H9 (cell line): Measurements from ENCODE around the gene LRRC27. TPM values are rescaled to one million over a fixed set of nuclear protein-coding genes. Genes with fewer than 3 reads are reported as not detected.

ENCODE experiments used
- DNase-seq: peaks from one replicate; pipeline ENCODE4 v3.0.0-alpha.2; 2017
- H2AFZ ChIP-seq: one replicate; pipeline ENCODE4 v1.6.1; 2013; ENCODE audit warnings: mild to moderate bottlenecking, low read length, control low read depth, moderate library complexity
- H2AK5ac ChIP-seq: 2 replicates; pipeline ENCODE4 v1.6.1; 2013; ENCODE audit warnings: low read length, control low read depth, mixed read lengths; ENCODE audit not compliant: insufficient read length
- H2BK120ac ChIP-seq: one replicate; pipeline ENCODE4 v1.6.1; 2013; ENCODE audit warnings: low read depth, mild to moderate bottlenecking, low read length, control low read depth, inconsistent platforms; ENCODE audit not compliant: poor library complexity, severe bottlenecking
- H2BK12ac ChIP-seq: 2 replicates; pipeline ENCODE4 v1.6.1; 2013; ENCODE audit warnings: low read length, control low read depth, mixed read lengths, low read depth; ENCODE audit not compliant: insufficient read length
- H2BK15ac ChIP-seq: 2 replicates; pipeline ENCODE4 v1.6.1; 2013; ENCODE audit warnings: low read depth, low read length, control low read depth
- H2BK20ac ChIP-seq: one replicate; pipeline ENCODE4 v1.6.1; 2013; ENCODE audit warnings: low read depth, mild to moderate bottlenecking, low read length, control low read depth, inconsistent platforms; ENCODE audit not compliant: poor library complexity, severe bottlenecking
- H2BK5ac ChIP-seq: 2 replicates; pipeline ENCODE4 v1.6.1; 2013; ENCODE audit warnings: low read length, control low read depth, mixed read lengths; ENCODE audit not compliant: insufficient read length
- H3K14ac ChIP-seq: 2 replicates; pipeline ENCODE4 v1.6.1; 2013; ENCODE audit warnings: low read length, control low read depth; ENCODE audit not compliant: insufficient read depth
- H3K18ac ChIP-seq: 2 replicates; pipeline ENCODE4 v1.6.1; 2013; ENCODE audit warnings: low read depth, mild to moderate bottlenecking, mixed read lengths, low read length, control low read depth; ENCODE audit not compliant: insufficient read length
- H3K23ac ChIP-seq: 2 replicates; pipeline ENCODE4 v1.6.1; 2013; ENCODE audit warnings: low read length, control low read depth, mixed read lengths, low read depth; ENCODE audit not compliant: insufficient read length
- H3K23me2 ChIP-seq: 2 replicates; pipeline ENCODE4 v1.6.1; 2013; ENCODE audit warnings: low read depth, mild to moderate bottlenecking, mixed read lengths, low read length, control low read depth; ENCODE audit not compliant: insufficient read length, poor library complexity, severe bottlenecking
- H3K27ac ChIP-seq: 2 replicates; pipeline ENCODE4 v1.5.1; 2013; ENCODE audit warnings: low read length, control low read depth, mixed read lengths, low read depth; ENCODE audit not compliant: insufficient read length
- H3K27me3 ChIP-seq: 2 replicates; pipeline ENCODE4 v1.6.1; 2013; ENCODE audit warnings: low read length, control low read depth, inconsistent platforms; ENCODE audit not compliant: insufficient read depth
- H3K4ac ChIP-seq: 2 replicates; pipeline ENCODE4 v1.6.1; 2013; ENCODE audit warnings: low read depth, mild to moderate bottlenecking, control low read depth, inconsistent platforms, low read length, moderate library complexity
- H3K4me1 ChIP-seq: 2 replicates; pipeline ENCODE4 v1.6.1; 2013; ENCODE audit warnings: low read length, control low read depth, inconsistent platforms; ENCODE audit not compliant: insufficient read depth
- H3K4me2 ChIP-seq: 2 replicates; pipeline ENCODE4 v1.6.1; 2013; ENCODE audit warnings: low read length, control low read depth, mixed read lengths; ENCODE audit not compliant: insufficient read length, insufficient read depth
- H3K56ac ChIP-seq: 2 replicates; pipeline ENCODE4 v1.6.1; 2013; ENCODE audit warnings: low read depth, mild to moderate bottlenecking, mixed read lengths, low read length, control low read depth; ENCODE audit not compliant: insufficient read length
- H3K79me1 ChIP-seq: 2 replicates; pipeline ENCODE4 v1.6.1; 2013; ENCODE audit warnings: low read depth, mild to moderate bottlenecking, moderate library complexity, low read length, control low read depth, inconsistent platforms; ENCODE audit not compliant: insufficient read depth, poor library complexity, severe bottlenecking
- H3K79me2 ChIP-seq: 2 replicates; pipeline ENCODE4 v1.6.1; 2013; ENCODE audit warnings: low read length, control low read depth, inconsistent platforms; ENCODE audit not compliant: insufficient read depth
- H3K9ac ChIP-seq: 2 replicates; pipeline ENCODE4 v1.6.1; 2013; ENCODE audit warnings: low read length, control low read depth, mixed read lengths; ENCODE audit not compliant: insufficient read length; ENCODE audit errors: extremely low read depth
- H3K9me3 ChIP-seq: one replicate; pipeline ENCODE4 v1.6.1; 2013; ENCODE audit warnings: low read depth, low read length, inconsistent platforms; ENCODE audit not compliant: control insufficient read depth
- H3T11ph ChIP-seq: one replicate; pipeline ENCODE4 v1.6.1; 2013; ENCODE audit warnings: mild to moderate bottlenecking, low read length, control low read depth, inconsistent platforms
- H4K20me1 ChIP-seq: one replicate; pipeline ENCODE4 v1.6.1; 2013; ENCODE audit not compliant: control insufficient read depth, insufficient read length, insufficient read depth
- H4K5ac ChIP-seq: 2 replicates; pipeline ENCODE4 v1.6.1; 2013; ENCODE audit warnings: low read depth, mild to moderate bottlenecking, mixed read lengths, low read length, control low read depth; ENCODE audit not compliant: insufficient read length
- H4K8ac ChIP-seq: replicated peaks from 2 replicates; pipeline ENCODE4 v1.6.1; 2013; ENCODE audit warnings: low read length, control low read depth, mixed read lengths, low read depth; ENCODE audit not compliant: insufficient read length
- H4K91ac ChIP-seq: 2 replicates; pipeline ENCODE4 v1.6.1; 2013; ENCODE audit warnings: low read depth, mild to moderate bottlenecking, moderate library complexity, mixed read lengths, low read length, control low read depth; ENCODE audit not compliant: insufficient read length
- H3K27ac Mint-ChIP-seq, 3 experiments: 2 replicates in 2 of 3; 3 replicates in 1 of 3; pipeline ENCODE4 v1.8.0; 2020 to 2021; ENCODE audit warnings: mixed read lengths in 3 of 3, mild to moderate bottlenecking in 1 of 3, moderate library complexity in 1 of 3
- H3K27me3 Mint-ChIP-seq: 2 replicates; pipeline ENCODE4 v1.8.0; 2021; ENCODE audit warnings: low read depth, mild to moderate bottlenecking, moderate library complexity, mixed read lengths
- H3K36me3 Mint-ChIP-seq, 3 experiments: 2 replicates in 2 of 3; 3 replicates in 1 of 3; pipeline ENCODE4 v1.8.0; 2020 to 2021; ENCODE audit warnings: low read depth in 3 of 3, mixed read lengths in 3 of 3; ENCODE audit not compliant: insufficient read depth in 1 of 3
- H3K4me1 Mint-ChIP-seq, 2 experiments: 2 replicates each; pipeline ENCODE4 v1.8.0; 2020; ENCODE audit warnings: mixed read lengths in 2 of 2
- H3K4me3 Mint-ChIP-seq, 2 experiments: 2 replicates in 1 of 2; 3 replicates in 1 of 2; pipeline ENCODE4 v1.8.0; 2020 to 2021; ENCODE audit warnings: mild to moderate bottlenecking in 2 of 2, mixed read lengths in 2 of 2, moderate library complexity in 1 of 2
- H3K9me3 Mint-ChIP-seq, 2 experiments: 2 replicates in 1 of 2; 3 replicates in 1 of 2; pipeline ENCODE4 v1.8.0; 2020; ENCODE audit warnings: mild to moderate bottlenecking in 2 of 2, mixed read lengths in 2 of 2, moderate library complexity in 1 of 2
- CTCF ChIP-seq: fragments of 200-600 bp; sonication (generic); conservative IDR thresholded peaks from 3 replicates; pipeline ENCODE4 v1.8.0; 2021; ENCODE audit warnings: antibody characterized with exemption, mild to moderate bottlenecking
- WGBS: extraction: QIAGEN DNeasy Blood & Tissue Kit; methylation state at CpG from one replicate; pipeline ENCODE4 v1.1.7; 2013; ENCODE audit warnings: missing lambda C conversion rate, low lambda C conversion rate, mixed read lengths; ENCODE audit not compliant: insufficient read length; ENCODE audit errors: extremely low coverage; 5-methylcytosine and 5-hydroxymethylcytosine counted together
- total RNA-seq: library from RNA; stranded (reverse); gene quantifications from 2 replicates; pipeline ENCODE4 v1.2.1, GENCODE V29; 2021

Gene LRRC27
- total RNA-seq, 1 experiment from 2014 or later = 2.7 TPM

GRCh38 chr10:132375116-132375794 is 43.3 kb downstream of the LRRC27 start:
- Histone ChIP-seq H3K4ac (no peak overlapping the region), H2BK20ac (no peak overlapping the region), H3K23ac (no peak overlapping the region), H2AK5ac (no peak overlapping the region), H3K9me3 (no peaks in the 10 kb centered on the region), H2BK12ac (no peak overlapping the region), H3K4me2 (no peak overlapping the region), H3K56ac (no peak overlapping the region), H2AFZ (no peak overlapping the region), H4K91ac (no peak overlapping the region), H3K79me2 (no peaks in the 10 kb centered on the region), H3K18ac (no peak overlapping the region), H2BK5ac (no peak overlapping the region), H2BK120ac (no peak overlapping the region), H3K14ac (no peak overlapping the region), H3K27ac (no peak overlapping the region), H2BK15ac (no peak overlapping the region), H4K8ac (no peak overlapping the region), H3K4me1 (no peaks in the 10 kb centered on the region), H3T11ph (no peak overlapping the region), H3K23me2 (no peaks in the 10 kb centered on the region), H4K20me1 (no peaks in the 10 kb centered on the region), H4K5ac (no peak overlapping the region), H3K79me1 (no peaks in the 10 kb centered on the region), H3K27me3 (no peaks in the 10 kb centered on the region), H3K9ac (no peak overlapping the region)
- H3K4me1 Mint-ChIP-seq = peaks cover 17 to 37% of the 10 kb centered on the region in 2 experiments
- H3K27ac Mint-ChIP-seq = no peak overlapping the region; a peak in 1 of 7 replicates
- no peak for DNase-seq
- H3K4me3 Mint-ChIP-seq = no peak overlapping the region; a peak in 1 of 5 replicates
- peaks cover 2 to 3% of the 10 kb centered on the region in 2 experiments; a peak in 3 of 5 replicates for H3K9me3 Mint-ChIP-seq
- no peak for TF ChIP-seq CTCF
- peaks cover 24% of the 10 kb centered on the region for H3K27me3 Mint-ChIP-seq
- no CpG with 5 or more reads among the region's 26 CpGs for WGBS
- peaks cover 2 to 5% (median 2%) of the 10 kb centered on the region in 3 experiments; a peak in 4 of 7 replicates for H3K36me3 Mint-ChIP-seq
